HepG2 (cell line): Measurements from ENCODE around the gene DENND10. TPM values are rescaled to one million over a fixed set of nuclear protein-coding genes. Genes with fewer than 3 reads are reported as not detected.

Source experiments
- CENPT ChIP-seq: sonication (generic); formaldehyde crosslinking; IDR thresholded peaks from 2 replicates; pipeline ENCODE4 v1.8.0; 2022; ENCODE audit warnings: low read depth, mild to moderate bottlenecking, moderate library complexity, missing genetic modification reagents
- EZH2 ChIP-seq: conservative IDR thresholded peaks from 2 replicates; pipeline ENCODE4 v1.6.1; 2012; ENCODE audit warnings: mild to moderate bottlenecking, low read depth, low read length, moderate library complexity
- ISX ChIP-seq: sonication (generic); formaldehyde crosslinking; conservative IDR thresholded peaks from 2 replicates; pipeline ENCODE4 v1.5.0; 2020; ENCODE audit warnings: missing genetic modification reagents
- JDP2 ChIP-seq: sonication (generic); formaldehyde crosslinking; IDR thresholded peaks from 2 replicates; pipeline ENCODE4 v1.8.1; 2022; ENCODE audit warnings: missing genetic modification reagents, borderline replicate concordance
- NONO ChIP-seq, 2 experiments: fragments of 450-650 bp in 1 of 2; sonication (generic) in 1 of 2; formaldehyde crosslinking in 1 of 2; IDR thresholded peaks in 1 of 2; conservative IDR thresholded peaks in 1 of 2; 2 replicates each; pipeline versions ENCODE4 v1.6.1 to v1.8.0; 2017 to 2022; ENCODE audit warnings: mild to moderate bottlenecking in 1 of 2, missing genetic modification reagents in 1 of 2, moderate library complexity in 1 of 2
- PHF20 ChIP-seq: sonication (generic); formaldehyde crosslinking; IDR thresholded peaks from 2 replicates; pipeline ENCODE4 v1.5.0; 2020; ENCODE audit warnings: mild to moderate bottlenecking, missing genetic modification reagents
- PITX1 ChIP-seq: sonication (generic); formaldehyde crosslinking; IDR thresholded peaks from 2 replicates; pipeline ENCODE4 v1.5.1; 2020; ENCODE audit warnings: mild to moderate bottlenecking, missing genetic modification reagents
- PRPF4 ChIP-seq: fragments of 200-400 bp; formaldehyde crosslinking; IDR thresholded peaks from 2 replicates; pipeline ENCODE4 v1.6.1; 2016; ENCODE audit warnings: low read length, low read depth; ENCODE audit not compliant: poor library complexity, severe bottlenecking
- PTBP1 ChIP-seq: fragments of 200-400 bp; formaldehyde crosslinking; IDR thresholded peaks from 2 replicates; pipeline ENCODE4 v1.6.1; 2018; ENCODE audit warnings: low read length, low read depth; ENCODE audit not compliant: poor library complexity, severe bottlenecking
- SRSF4 ChIP-seq: fragments of 200-400 bp; formaldehyde crosslinking; IDR thresholded peaks from one replicate; pipeline ENCODE4 v1.6.1; 2018; ENCODE audit warnings: mild to moderate bottlenecking, low read depth, low read length, moderate library complexity; ENCODE audit not compliant: poor library complexity, severe bottlenecking
- YEATS2 ChIP-seq: sonication (generic); formaldehyde crosslinking; IDR thresholded peaks from 2 replicates; pipeline ENCODE4 v1.4.0; 2020; ENCODE audit warnings: missing genetic modification reagents, borderline replicate concordance
- ZNF256 ChIP-seq: sonication (generic); formaldehyde crosslinking; conservative IDR thresholded peaks from 2 replicates; pipeline ENCODE4 v1.4.0; 2020; ENCODE audit warnings: missing genetic modification reagents
- ZNF317 ChIP-seq: sonication (generic); formaldehyde crosslinking; IDR thresholded peaks from 2 replicates; pipeline ENCODE4 v1.5.0; 2020; ENCODE audit warnings: mild to moderate bottlenecking, missing genetic modification reagents
- ZNF33A ChIP-seq: sonication (generic); formaldehyde crosslinking; IDR thresholded peaks from 2 replicates; pipeline ENCODE4 v1.5.1; 2020; ENCODE audit warnings: missing genetic modification reagents, mild to moderate bottlenecking, moderate library complexity, borderline replicate concordance
- ZNF589 ChIP-seq: sonication (generic); formaldehyde crosslinking; conservative IDR thresholded peaks from 2 replicates; pipeline ENCODE4 v1.8.0; 2022; ENCODE audit warnings: mild to moderate bottlenecking, moderate library complexity, missing genetic modification reagents
- ZNF761 ChIP-seq: sonication (generic); formaldehyde crosslinking; conservative IDR thresholded peaks from 2 replicates; pipeline ENCODE4 v1.4.0; 2020; ENCODE audit warnings: mild to moderate bottlenecking, missing genetic modification reagents
- polyA plus RNA-seq, 8 experiments: library from polyadenylated mRNA; depleted of rRNA in 3 of 8; stranded (reverse) in 7 of 8; unstranded in 1 of 8; fragments of >200 nt; fragmentation: Illumina TruSeq in 4 of 8; extraction: Trizol in 4 of 8; gene quantifications; 2 replicates each; pipeline versions ENCODE4 v1.2.1 to v1.2.3, GENCODE V29; 2011 to 2016; ENCODE audit warnings: low read depth in 4 of 8, missing spikeins in 1 of 8, mixed read lengths in 1 of 8; ENCODE audit not compliant: insufficient read depth in 1 of 8
- total RNA-seq, 5 experiments: library from RNA; depleted of rRNA; stranded (reverse); fragments of >200 nt; fragmentation: Illumina TruSeq; extraction: Trizol; gene quantifications; 2 replicates each; pipeline ENCODE4 v1.2.3, GENCODE V29; 2016; ENCODE audit warnings: low read depth in 1 of 5
- TF ChIP-seq, protein P1 (sequence below): sonication (generic); formaldehyde crosslinking; IDR thresholded peaks from 2 replicates; pipeline ENCODE4 v1.8.0; 2022; ENCODE audit warnings: low read depth, missing genetic modification reagents
- TF ChIP-seq, protein P2 (sequence below): sonication (generic); formaldehyde crosslinking; IDR thresholded peaks from 2 replicates; pipeline ENCODE4 v1.8.0; 2022; ENCODE audit warnings: mild to moderate bottlenecking, missing genetic modification reagents
- TF ChIP-seq, protein P3 (sequence below): fragments of 450-650 bp; IDR thresholded peaks from 2 replicates; pipeline ENCODE4 v1.6.1; 2017
- TF ChIP-seq, protein P4 (sequence below): sonication (generic); formaldehyde crosslinking; IDR thresholded peaks from 2 replicates; pipeline ENCODE4 v1.8.1; 2023; ENCODE audit warnings: mild to moderate bottlenecking, missing genetic modification reagents
- TF ChIP-seq, protein P5 (sequence below): sonication (generic); formaldehyde crosslinking; IDR thresholded peaks from 2 replicates; pipeline ENCODE4; 2020; ENCODE audit warnings: missing genetic modification reagents, mild to moderate bottlenecking, borderline replicate concordance

The DENND10 gene
- total and polyA plus RNA-seq, 2 of the 13 experiments (the other 11 are each of a cell fraction or from before 2014, with no cell fraction given), result 43.7 to 78.8 TPM

DNA sequence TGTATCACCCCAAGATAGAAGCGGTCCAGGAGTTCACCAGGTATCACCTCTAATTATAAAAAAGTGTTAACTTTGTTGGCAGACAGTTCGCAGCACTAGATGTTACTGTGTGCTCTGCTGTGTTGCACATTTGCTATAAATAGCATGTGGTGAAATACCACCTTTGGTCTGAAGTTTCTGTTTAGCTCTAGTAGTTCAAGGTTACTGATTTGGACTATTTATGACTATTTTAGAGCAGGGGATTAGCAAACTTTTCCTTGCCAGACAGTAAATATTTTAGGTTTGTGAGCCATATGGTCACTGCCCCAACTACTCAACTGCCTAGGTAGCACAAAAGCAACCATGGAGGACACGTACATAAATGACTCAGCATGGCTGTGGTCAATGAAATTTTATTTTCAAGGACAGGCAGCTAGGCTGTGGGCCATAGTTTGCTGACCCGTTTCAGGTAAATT, 16.5 kb downstream of the DENND10 start (continued):
- TF ChIP-seq, protein P1, sequence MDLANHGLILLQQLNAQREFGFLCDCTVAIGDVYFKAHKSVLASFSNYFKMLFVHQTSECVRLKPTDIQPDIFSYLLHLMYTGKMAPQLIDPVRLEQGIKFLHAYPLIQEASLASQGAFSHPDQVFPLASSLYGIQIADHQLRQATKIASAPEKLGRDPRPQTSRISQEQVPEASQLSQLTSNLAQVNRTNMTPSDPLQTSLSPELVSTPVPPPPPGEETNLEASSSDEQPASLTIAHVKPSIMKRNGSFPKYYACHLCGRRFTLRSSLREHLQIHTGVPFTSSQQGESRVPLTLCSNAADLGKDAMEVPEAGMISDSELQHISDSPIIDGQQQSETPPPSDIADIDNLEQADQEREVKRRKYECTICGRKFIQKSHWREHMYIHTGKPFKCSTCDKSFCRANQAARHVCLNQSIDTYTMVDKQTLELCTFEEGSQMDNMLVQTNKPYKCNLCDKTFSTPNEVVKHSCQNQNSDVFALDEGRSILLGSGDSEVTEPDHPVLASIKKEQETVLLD (CRISPR knock-in tag), result no peak
- TF ChIP-seq ISX (CRISPR knock-in tag), result no peak
- no peak for TF ChIP-seq PRPF4
- TF ChIP-seq SRSF4, result no peak
- TF ChIP-seq, protein P2, sequence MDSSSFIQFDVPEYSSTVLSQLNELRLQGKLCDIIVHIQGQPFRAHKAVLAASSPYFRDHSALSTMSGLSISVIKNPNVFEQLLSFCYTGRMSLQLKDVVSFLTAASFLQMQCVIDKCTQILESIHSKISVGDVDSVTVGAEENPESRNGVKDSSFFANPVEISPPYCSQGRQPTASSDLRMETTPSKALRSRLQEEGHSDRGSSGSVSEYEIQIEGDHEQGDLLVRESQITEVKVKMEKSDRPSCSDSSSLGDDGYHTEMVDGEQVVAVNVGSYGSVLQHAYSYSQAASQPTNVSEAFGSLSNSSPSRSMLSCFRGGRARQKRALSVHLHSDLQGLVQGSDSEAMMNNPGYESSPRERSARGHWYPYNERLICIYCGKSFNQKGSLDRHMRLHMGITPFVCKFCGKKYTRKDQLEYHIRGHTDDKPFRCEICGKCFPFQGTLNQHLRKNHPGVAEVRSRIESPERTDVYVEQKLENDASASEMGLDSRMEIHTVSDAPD (CRISPR knock-in tag), result peak; percentile 91
- TF ChIP-seq ZNF256, result no peak
- TF ChIP-seq, protein P3, sequence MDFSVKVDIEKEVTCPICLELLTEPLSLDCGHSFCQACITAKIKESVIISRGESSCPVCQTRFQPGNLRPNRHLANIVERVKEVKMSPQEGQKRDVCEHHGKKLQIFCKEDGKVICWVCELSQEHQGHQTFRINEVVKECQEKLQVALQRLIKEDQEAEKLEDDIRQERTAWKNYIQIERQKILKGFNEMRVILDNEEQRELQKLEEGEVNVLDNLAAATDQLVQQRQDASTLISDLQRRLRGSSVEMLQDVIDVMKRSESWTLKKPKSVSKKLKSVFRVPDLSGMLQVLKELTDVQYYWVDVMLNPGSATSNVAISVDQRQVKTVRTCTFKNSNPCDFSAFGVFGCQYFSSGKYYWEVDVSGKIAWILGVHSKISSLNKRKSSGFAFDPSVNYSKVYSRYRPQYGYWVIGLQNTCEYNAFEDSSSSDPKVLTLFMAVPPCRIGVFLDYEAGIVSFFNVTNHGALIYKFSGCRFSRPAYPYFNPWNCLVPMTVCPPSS, result no peak
- no peak for TF ChIP-seq NONO (IDR thresholded peaks at IDR 0.05)
- peak; percentile 75 for TF ChIP-seq NONO (CRISPR knock-in tag; conservative IDR thresholded peaks at IDR 0.05)
- TF ChIP-seq, protein P4, sequence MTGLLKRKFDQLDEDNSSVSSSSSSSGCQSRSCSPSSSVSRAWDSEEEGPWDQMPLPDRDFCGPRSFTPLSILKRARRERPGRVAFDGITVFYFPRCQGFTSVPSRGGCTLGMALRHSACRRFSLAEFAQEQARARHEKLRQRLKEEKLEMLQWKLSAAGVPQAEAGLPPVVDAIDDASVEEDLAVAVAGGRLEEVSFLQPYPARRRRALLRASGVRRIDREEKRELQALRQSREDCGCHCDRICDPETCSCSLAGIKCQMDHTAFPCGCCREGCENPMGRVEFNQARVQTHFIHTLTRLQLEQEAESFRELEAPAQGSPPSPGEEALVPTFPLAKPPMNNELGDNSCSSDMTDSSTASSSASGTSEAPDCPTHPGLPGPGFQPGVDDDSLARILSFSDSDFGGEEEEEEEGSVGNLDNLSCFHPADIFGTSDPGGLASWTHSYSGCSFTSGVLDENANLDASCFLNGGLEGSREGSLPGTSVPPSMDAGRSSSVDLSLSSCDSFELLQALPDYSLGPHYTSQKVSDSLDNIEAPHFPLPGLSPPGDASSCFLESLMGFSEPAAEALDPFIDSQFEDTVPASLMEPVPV (CRISPR knock-in tag), result no peak
- TF ChIP-seq ZNF33A (CRISPR knock-in tag), result no peak
- TF ChIP-seq PTBP1, result no peak
- TF ChIP-seq, protein P5, sequence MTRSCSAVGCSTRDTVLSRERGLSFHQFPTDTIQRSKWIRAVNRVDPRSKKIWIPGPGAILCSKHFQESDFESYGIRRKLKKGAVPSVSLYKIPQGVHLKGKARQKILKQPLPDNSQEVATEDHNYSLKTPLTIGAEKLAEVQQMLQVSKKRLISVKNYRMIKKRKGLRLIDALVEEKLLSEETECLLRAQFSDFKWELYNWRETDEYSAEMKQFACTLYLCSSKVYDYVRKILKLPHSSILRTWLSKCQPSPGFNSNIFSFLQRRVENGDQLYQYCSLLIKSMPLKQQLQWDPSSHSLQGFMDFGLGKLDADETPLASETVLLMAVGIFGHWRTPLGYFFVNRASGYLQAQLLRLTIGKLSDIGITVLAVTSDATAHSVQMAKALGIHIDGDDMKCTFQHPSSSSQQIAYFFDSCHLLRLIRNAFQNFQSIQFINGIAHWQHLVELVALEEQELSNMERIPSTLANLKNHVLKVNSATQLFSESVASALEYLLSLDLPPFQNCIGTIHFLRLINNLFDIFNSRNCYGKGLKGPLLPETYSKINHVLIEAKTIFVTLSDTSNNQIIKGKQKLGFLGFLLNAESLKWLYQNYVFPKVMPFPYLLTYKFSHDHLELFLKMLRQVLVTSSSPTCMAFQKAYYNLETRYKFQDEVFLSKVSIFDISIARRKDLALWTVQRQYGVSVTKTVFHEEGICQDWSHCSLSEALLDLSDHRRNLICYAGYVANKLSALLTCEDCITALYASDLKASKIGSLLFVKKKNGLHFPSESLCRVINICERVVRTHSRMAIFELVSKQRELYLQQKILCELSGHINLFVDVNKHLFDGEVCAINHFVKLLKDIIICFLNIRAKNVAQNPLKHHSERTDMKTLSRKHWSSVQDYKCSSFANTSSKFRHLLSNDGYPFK, result no peak
- no peak for TF ChIP-seq PHF20 (CRISPR knock-in tag)
- no peak for TF ChIP-seq ZNF589
- TF ChIP-seq PITX1, result peak; percentile 98
- TF ChIP-seq ZNF317, result peak; percentile 47; the same call in 1 of the 2 replicates
- peak; percentile 60; the same call in 1 of the 2 replicates for TF ChIP-seq YEATS2
- no peak for TF ChIP-seq JDP2 (CRISPR knock-in tag)
- TF ChIP-seq CENPT (CRISPR knock-in tag), result no peak
- peak; percentile 88; the same call in 1 of the 2 replicates for TF ChIP-seq ZNF761 (CRISPR knock-in tag)
- TF ChIP-seq EZH2, result no peak
